Measurements from ENCODE around the gene BRD4.
"Not testable (repeated sequence)": the region's sequence is repeated elsewhere in the genome, so short reads cannot be mapped to it uniquely, and the experiment has no call there.

The BRD4 gene

DNA sequence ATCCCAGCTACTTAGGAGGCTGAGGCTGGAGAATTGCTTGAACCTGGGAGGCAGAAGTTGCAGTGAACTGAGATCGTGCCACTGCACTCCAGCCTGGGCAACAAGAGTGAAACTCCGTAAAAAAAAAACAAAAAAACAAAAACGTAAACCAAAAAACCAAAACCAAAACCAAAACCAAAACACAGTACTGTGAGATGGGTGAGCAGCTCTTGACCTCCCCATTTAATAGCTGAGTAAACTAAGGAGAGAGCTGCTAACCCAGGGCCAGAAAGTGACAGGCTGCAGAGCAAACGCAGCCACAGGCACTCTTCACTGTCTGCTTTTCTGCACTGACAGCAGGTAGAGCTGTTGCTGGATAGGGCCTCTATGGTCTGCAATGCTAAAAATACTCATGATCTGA is 27.7 kb upstream of the BRD4 start:
- not testable (repeated sequence) for DNase-seq (ENCODE audit: low read depth in 3 of 3)

DNA sequence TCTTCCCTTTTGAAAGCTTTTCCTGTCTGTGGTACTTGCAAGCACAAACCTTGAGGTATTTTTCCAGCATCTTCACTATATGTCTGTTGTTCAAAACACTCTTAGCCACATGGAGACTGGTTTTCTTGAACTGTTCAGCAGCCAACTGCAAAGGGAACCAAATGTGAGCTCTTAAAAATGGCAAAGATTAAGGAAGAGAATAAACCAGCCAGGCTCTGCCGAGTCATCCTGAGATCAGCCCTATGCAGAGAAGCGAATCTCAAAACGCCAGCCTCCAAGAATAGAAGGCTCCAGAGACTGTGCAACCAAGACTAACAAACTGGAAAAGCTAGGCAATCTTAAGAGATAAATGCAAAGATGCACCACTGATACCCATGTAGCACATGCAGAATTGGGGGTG is 26.6 kb upstream of the BRD4 start:
- DNase-seq (ENCODE audit: low read depth in 3 of 3): no peak

DNA sequence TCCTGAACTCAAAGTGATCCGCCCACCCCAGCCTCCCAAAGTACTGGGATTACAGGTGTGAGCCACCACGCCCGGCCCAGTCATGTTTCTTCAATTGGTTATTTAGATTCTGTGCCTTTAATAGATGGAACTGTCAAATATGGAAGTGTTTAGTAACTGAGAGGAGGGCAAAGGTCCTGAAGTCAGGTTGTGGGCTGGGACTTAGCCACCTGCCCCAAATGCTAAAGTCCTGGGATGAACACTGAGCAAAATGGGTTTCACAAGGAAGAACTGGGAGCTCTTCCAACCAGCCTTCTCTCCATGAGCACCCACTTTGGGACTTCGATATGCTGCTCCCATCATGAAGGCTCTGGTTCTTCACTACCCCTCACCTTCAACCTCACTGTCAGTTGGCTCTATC is 25.6 kb upstream of the BRD4 start:
- no peak for DNase-seq (ENCODE audit: low read depth in 3 of 3)

DNA sequence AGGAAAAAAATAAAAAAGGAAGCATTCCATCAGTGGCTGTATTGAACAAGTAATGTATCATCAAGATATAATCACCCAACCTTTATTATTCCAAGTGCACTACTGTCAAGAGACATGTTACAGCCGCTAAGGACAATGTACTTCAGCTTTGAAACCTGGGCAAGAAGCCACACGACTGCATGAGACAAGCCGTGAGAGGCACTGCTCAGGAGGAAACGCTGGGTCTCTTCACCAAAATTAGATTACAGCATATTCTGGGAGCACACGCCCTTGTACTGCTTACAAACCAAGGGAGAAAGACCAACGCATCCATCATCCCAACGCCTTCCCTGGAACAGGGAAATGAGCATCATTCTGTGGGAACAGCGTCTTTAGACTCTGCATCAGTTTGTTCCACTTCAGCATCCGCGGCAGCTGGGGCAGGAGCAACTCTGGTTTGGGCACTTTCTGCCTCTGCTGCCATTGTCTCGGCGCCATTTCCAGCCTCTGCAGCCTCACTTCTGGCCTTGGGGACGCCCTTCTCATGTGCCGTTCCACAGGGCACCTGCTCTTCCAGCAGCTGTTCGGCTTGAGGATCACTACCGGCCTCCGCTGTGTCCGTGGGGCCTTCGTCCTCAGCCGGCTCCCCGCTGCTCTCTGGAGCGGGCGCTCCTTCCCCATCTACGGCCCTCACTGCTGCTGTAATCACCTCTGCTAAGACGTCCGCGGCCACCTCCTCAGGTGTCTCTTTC is 22.4 kb upstream of the BRD4 start:
- DNase-seq (ENCODE audit: low read depth in 3 of 3): no peak

DNA sequence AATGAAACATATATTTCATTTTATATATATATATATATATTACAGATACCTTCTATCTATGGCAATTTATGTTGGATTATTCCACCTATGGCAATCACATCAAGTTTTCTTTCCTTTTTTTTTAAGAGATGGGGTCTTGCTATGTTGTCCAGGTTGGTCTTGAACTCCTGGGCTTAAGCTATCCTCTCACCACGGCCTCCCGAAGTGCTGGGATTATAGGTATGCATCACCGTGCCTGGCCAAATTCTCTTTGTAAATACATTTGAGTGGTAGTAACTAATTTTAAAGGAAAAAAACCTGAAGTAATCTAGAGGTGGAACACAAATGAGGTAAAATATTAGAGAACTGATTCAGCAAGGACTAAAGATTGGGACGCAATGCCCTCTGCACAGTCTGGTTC is 21.6 kb upstream of the BRD4 start:
- DNase-seq (ENCODE audit: low read depth in 3 of 3): no peak

GRCh38 chr19:15352535-15352934 is 20.2 kb upstream of the BRD4 start:
- not testable (repeated sequence) for DNase-seq (ENCODE audit: low read depth in 3 of 3)

DNA sequence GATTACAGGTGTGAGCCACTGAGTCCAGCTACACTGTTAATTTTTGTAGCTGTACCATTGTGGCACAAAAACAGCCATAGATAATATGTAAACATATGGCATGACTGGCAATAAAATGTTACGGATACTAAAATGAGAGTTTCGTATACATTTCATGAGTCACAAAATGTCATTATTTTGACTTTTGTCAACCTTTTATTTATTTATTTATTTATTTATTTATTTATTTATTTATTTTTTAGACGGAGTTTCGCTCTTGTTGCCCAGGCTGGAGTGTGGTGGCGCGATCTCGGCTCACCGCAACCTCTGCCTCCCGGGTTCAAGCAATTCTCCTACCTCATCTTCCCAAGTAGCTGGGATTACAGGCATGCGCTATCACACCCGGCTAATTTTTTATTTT is 9.0 kb upstream of the BRD4 start:
- not testable (repeated sequence) for DNase-seq (ENCODE audit: low read depth in 3 of 3)

- no peak for DNase-seq (ENCODE audit: low read depth in 3 of 3)
Measured at GRCh38 chr19:15340086-15340485, 7.7 kb upstream of the BRD4 start.

DNA sequence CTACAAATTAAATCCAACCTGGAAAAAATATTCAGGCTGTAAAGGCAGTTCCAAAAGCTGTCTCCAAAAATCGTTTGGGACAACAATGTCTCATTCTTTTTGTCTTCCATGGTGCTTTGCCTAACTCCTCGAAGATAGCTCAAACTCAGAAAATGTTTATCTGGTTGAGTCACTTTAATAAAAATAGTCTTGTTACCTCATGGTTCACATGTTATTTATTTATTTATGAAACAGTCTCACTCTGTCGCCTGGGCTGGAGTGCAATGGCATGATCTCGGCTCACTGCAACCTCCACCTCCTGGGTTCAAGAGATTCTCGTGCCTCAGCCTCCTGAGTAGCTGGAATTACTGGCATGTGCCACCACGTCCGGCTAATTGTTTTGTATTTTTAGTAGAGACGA is 4.9 kb upstream of the BRD4 start:
- DNase-seq (ENCODE audit: low read depth in 3 of 3): no peak

DNA sequence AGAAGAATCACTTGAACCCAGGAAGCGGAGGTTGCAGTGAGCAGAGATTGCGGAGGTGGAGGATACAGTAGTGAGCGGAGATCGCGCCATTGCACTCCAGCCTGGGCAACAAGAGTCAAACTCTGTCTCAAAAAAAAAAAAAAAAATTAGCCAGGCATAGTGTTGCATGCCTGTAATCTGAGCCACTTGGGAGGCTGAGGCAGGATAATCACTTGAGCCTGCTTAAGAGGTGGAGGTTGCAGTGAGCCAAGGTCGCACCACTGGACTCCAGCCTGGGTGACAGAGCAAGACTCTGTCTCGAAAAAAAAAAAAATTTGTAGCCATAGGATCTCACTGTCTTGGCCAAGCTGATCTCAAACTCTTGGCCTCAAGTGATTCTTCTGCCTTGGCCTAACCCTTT is 3.7 kb upstream of the BRD4 start:
- DNase-seq (ENCODE audit: low read depth in 3 of 3): not testable (repeated sequence)

DNA sequence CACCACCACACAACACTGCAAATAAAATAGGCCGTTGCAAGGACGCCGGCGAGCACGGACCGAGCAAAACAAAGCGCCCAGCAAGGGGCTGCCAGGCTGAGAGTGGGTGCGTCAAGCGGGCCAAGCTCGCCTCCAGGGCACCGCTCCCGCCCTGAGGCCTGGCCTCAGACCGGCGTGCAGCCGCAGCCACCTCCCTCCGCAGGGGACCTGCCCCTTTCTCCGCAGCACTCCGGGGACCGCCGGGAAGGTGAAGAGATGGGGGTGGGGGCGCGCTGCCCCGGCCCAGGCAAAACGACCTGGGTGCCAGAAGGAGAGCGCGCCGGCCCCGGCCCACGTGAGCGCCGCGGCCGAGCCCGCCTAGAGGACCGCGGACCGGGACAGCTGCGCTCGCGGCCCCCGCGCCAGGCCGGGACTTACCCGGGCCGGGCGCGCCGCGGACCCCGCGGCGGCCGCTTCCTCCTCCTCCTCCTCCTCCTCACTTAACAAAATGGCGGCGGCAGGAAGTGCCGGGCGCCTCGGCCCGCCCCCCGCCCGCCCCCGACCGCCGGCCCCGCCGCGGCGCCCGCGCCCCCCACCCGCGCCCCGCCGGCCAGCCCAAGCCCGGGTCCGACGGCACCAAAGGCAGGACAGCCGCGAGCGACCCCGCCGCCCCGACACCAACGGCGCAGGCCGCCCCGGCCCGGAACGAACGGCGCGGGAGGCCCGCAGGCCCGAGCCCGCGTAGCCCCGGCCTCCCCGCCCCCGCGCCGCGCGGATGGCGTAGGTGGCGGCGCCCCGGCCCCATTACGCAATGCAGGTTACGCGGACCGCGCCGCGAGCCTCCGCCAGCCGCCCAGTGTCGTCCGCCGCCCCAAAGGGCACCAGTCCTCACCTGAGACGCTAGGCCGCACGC is 674 bp downstream of the BRD4 start:
- peak in 2 of 3 donors; percentile 36 to 45 for DNase-seq (ENCODE audit: low read depth in 3 of 3)

GRCh38 chr19:15330801-15331418 is 1.4 kb downstream of the BRD4 start:
- no peak for DNase-seq (ENCODE audit: low read depth in 3 of 3)

DNA sequence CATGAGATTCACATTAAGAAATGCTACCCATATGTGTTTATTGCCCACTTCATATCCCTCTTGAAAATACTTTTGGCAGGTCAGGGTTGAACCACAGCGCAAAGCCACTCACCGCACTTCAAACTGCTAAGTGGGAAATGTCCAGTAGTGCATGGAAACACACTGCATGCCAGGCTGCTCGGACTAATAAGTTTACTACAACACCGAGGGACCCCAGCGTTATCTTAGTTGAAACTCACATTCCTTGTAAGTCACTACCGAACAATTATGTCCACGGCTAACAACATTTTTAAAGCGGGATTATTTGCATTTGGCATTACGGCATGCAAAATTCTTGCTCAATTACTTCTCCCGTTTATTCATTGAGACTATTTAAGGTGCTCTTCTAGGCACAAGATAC is 4.0 kb downstream of the BRD4 start:
- DNase-seq (ENCODE audit: low read depth in 3 of 3): no peak

DNA sequence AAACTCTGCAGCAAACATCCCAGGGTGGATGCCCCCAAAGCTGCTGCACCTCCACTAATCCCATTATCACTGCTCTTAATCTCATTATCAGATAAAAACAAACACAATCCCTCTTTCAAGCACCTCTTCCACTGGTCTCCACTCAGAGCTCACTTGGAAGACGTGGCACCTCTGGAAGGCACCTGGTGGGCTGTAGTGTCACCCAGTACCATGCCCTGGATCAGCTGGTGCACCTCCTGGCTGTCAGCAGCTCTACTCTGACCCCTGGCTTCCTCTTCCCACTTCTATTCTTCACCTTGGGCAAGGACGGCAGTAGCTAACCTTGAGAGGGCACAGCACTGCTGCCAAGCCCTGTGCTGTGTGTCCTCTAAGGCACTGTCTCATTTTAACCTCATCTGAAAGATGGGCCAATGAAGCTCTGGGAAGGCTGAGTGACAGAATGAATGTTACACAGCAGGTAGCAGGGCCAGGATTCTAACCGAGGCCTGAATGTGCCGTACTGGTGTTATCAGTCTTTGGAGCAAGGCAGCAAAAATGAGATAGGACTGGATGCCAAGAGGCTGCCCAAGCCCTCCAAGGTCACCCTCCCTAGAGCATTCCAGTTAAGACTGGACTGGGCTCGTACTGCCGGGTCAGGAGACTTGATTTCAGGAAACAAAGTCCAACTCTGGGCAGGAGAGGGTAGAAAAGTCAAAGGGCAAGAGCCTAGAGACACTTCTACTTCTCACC is 7.4 kb downstream of the BRD4 start:
- no peak for DNase-seq (ENCODE audit: low read depth in 3 of 3)

DNA sequence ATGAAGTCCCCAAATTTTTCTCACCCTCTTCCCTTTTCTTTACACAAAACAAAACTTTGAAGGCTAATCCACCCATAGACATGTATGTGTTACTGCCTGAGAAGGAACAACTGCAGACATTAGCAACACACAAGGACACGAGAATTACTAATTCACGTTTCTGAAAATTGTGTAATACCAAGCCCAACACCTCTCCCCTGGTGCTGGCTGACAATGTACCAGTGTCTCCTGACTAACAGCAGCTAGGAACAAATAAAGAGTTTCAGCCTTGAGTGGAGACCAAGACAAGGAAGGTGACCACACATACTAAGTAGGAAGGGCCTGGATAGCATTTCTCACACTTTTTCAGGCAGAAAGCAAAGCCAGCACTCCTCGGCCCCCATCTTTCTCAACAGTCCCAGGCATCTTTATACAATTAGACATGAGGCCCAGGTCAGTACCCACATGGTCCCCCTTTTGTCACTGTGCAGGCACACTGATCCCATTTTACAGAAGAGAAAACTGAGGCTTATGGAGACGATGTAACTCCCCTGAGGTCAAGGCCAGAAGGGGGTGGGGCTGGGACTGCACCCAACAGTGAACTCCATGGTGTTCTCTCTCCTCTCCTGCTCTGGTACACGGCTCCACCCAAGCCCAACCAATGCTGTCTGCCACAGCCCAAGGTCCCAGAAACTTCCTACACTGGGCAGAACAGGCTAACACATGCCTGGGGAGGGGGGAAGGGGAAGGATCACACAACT is 8.7 kb downstream of the BRD4 start:
- no peak for DNase-seq (ENCODE audit: low read depth in 3 of 3)

GRCh38 chr19:15321739-15322138 is 10.6 kb downstream of the BRD4 start:
- DNase-seq (ENCODE audit: low read depth in 3 of 3): no peak

DNA sequence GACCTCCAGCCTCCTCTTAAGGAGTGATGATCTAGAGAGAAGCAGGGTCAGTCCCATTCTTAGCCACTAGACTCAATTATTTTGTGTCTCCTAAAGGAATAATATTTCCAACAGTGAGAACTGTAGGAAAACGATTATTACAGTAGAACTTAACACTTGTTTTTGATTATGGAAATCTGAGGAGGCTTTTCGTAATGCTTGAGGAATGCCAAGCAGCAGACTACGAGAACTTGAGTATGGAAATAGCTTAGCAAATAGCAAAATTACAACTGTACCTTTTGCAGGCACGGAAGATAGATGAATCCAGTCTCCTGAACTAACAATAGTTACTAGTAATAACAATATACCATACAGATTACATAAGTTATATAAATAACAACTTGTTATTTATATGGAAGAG is 12.2 kb downstream of the BRD4 start:
- DNase-seq (ENCODE audit: low read depth in 3 of 3): no peak

DNA sequence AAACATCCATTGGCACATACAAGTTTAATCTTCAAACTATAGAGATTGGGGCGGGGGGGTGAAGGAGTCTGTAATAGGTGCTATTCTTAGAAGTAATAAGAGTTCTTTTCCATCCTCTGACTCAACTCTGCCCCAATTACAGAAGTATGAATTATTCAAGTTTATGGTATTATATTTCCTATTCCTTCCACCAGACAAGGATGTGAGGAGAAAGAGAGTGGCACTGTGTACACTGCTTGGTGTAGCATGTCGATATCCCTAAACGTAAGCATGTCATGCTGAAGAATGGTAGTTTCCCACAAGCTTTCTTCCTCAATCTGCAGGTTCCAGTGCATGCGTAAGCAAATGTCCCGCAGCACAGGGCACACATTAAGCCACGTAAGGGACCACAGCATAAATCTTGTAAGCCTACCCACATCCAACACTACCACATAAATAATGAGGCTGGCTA is 14.1 kb downstream of the BRD4 start:
- no peak for DNase-seq (ENCODE audit: low read depth in 3 of 3)

GRCh38 chr19:15317392-15318071 is 14.8 kb downstream of the BRD4 start:
- DNase-seq (ENCODE audit: low read depth in 3 of 3): no peak

DNA sequence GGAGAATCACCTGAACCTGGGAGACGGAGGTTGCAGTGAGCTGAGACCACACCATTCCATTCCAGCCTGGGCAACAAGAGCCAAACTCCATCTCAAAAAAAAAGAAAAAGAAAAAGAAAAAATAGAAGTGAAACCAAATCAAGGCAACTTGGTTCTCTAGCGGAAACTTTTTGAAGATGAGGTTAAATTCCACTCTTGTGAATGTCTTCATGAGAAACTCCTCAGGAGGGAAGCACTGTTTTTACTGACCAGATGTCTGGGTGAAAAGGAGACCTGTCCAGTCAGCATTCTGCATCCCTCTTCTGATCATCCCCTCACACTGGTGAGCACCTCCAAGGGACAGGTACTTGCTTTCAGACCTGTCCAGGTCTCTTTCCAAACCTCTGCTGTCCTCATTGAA is 15.8 kb downstream of the BRD4 start:
- no peak for DNase-seq (ENCODE audit: low read depth in 3 of 3)

DNA sequence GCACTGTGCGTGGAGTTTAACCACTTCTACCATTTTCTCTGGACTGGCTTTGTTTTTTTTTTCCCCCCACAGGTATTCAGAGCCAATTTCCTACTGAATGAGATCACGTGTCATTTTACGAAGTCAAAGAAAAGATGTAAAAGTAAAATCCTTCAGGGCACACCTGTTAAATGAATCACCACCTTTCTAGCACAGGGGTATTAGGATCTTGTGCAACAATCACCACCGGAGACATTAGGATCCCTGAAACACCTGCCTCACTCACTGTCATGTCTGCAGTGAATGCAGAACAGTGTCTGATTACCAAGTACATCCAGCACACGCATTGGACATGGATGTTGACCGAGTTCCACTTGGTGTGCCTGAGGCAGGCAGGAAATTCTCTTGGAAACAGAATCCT is 17.2 kb downstream of the BRD4 start:
- no peak for DNase-seq (ENCODE audit: low read depth in 3 of 3)

Measured in stimulated activated CD4-positive, alpha-beta T cell treated with anti-CD3 and anti-CD28 coated beads, TNF-alpha, amount 100 ng/mL, for 48 hours (primary cell).